Adrenal gland (tissue), 12 donors: ENCODE results near the gene SMO. TPM values are rescaled to one million over a fixed set of nuclear protein-coding genes. Genes with fewer than 3 reads are reported as not detected.
A peak's percentile ranks its signal among the peaks of the same experiment; 100 is the strongest.

Experiments used
- DNase-seq, 7 donors: peaks; one replicate each; pipeline ENCODE4 v3.0.0-alpha.2; 2019 to 2020
- H3K27ac ChIP-seq, 5 donors: fragments of 200-600 bp; sonication (generic) in 4 of 5; 1 replicate in 3 of 5; 2 replicates in 2 of 5; pipeline versions ENCODE4 v1.5.1 to v1.8.0; 2016 to 2020; ENCODE audit warnings: mild to moderate bottlenecking in 1 of 5
- H3K27me3 ChIP-seq: fragments of 200-600 bp; 2 replicates; pipeline ENCODE4 v1.8.0; 2021
- H3K36me3 ChIP-seq, 2 donors: fragments of 200-600 bp; replicated peaks in 1 of 2; 1 replicate in 1 of 2; 2 replicates in 1 of 2; pipeline versions ENCODE4 v1.5.1 to v1.8.0; 2018 to 2022
- H3K4me1 ChIP-seq, 2 donors: fragments of 200-600 bp; replicated peaks in 1 of 2; 1 replicate in 1 of 2; 2 replicates in 1 of 2; pipeline versions ENCODE4 v1.5.1 to v1.8.0; 2018 to 2021
- H3K4me3 ChIP-seq, 4 donors: fragments of 200-600 bp; sonication (generic) in 3 of 4; one replicate each; pipeline ENCODE4 v1.5.1; 2016 to 2018
- H3K9me3 ChIP-seq, 3 donors: fragments of 200-600 bp; sonication (generic) in 1 of 3; replicated peaks in 1 of 3; 1 replicate in 2 of 3; 2 replicates in 1 of 3; pipeline versions ENCODE4 v1.5.1 to v1.8.0; 2016 to 2021
- POLR2A ChIP-seq, 2 donors: fragments of 450-650 bp; IDR thresholded peaks; one replicate each; pipeline ENCODE4 v1.6.1; 2017; ENCODE audit warnings: antibody characterized with exemption in 2 of 2, mild to moderate bottlenecking in 2 of 2, moderate library complexity in 1 of 2
- WGBS, 4 donors: extraction: QIAGEN DNeasy Blood & Tissue Kit in 2 of 4; methylation state at CpG; one replicate each; pipeline versions ENCODE4 v1.1.5 to v1.1.7; 2013 to 2017; 5-methylcytosine and 5-hydroxymethylcytosine counted together
- intact Hi-C, 2 donors: fragments of 100-400 bp; cut with DNase I; formaldehyde crosslinking; loops; one replicate each; pipeline versions ENCODE4 v1.14.1 to v1.15.0; 2022 to 2023
- polyA plus RNA-seq, 3 donors: library from polyadenylated mRNA; stranded (reverse); fragments of 200-250 nt in 2 of 3; fragments of 350-450 nt in 1 of 3; fragmentation: Illumina TruSeq in 1 of 3; extraction: RNeasy Lipid Tissue Mini Kit (QIAGEN cat#74804) in 1 of 3; gene quantifications; one replicate each; pipeline ENCODE4 v1.2.3, GENCODE V29; 2013 to 2014
- total RNA-seq, 9 donors: library from RNA; depleted of rRNA in 4 of 9; stranded (reverse); fragments of >200 nt in 4 of 9; fragments of 120-200 nt in 1 of 9; fragmentation: NEBNext Ultra II Directional in 1 of 9; extraction: Animal tissue kit (Norgen Biotek cat#: 25700) in 1 of 9; gene quantifications; one replicate each; pipeline versions ENCODE4 v1.1.0 to v1.2.4, GENCODE V29; 2013 to 2023
- TF ChIP-seq, protein P1 (sequence below), 6 experiments: fragments of 450-650 bp in 4 of 6; fragments of 200-600 bp in 2 of 6; sonication (generic) in 1 of 6; IDR thresholded peaks; 1 replicate in 5 of 6; 2 replicates in 1 of 6; pipeline versions ENCODE4 v1.5.1 to v1.8.0; 2016 to 2021; ENCODE audit warnings: antibody characterized with exemption in 6 of 6, mild to moderate bottlenecking in 2 of 6, moderate library complexity in 1 of 6
- donor health status: healthy with polysubstance abuse.
- donor health status: Bipolar disorder and iron deficiency.
- donor health status: DM: yes; HTN: yes; CAD: no.
- donor health status: DM: no; HTN: no; CAD: no.
- donor health status: DM: no; HTN: no; CAD: no.
- donor health status: DM: yes; HTN: yes; CAD: no.

Gene SMO
- total and polyA plus RNA-seq, 12 donors: 2.5 to 23.9 (median 9.4) TPM

DNA sequence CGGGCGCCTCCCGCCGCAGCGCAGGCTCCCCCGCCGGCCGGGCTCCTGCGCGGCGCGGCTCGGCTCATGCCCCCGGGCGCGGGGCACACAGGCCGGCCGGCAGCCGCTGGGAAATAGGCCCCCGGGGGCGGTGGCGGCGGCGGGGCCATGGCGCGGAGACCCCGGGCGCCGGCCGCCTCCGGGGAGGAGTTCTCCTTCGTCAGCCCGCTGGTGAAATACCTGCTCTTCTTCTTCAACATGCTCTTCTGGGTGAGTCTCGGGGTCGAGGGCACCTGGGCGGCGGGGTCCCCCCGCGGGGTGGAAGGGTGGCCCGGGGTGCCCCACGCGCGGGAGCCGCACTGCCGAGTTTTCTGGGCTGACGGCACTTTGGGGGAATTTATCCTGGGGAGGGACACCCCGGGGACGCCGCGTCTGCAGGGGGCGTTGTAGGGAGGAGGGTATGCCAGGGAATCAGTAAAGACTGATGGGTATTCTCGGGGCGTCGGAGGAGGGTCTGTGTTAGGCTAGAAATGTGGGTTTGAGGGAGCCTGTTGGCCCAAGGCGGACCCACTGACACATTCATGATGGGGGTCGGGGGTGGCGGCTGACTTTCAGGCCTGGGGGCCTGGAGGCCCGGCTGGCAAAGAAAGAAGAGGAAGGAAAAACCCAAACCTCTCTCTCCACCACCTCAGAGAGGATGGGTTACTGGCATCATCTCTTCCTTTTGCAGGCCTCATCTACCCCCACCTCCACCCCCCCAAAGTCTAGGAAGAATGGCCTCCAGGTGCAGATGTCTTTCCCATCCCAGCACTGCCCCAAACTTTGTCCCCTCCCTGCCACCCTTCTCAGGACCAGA lies 43.4 kb upstream of the SMO start:
- no peak for DNase-seq
- Histone ChIP-seq H3K4me1 (peaks cover 0 to 4% of the 10 kb centered on the region in 2 donors), H3K27me3 (no peaks in the 10 kb centered on the region), H3K9me3 (no peaks in the 10 kb centered on the region), H3K4me3 (peak overlapping the region in 2 of 4 donors; percentile 40 to 74), H3K36me3 (no peaks in the 10 kb centered on the region), H3K27ac (peak overlapping the region in 2 of 5 donors; percentile 13 to 34)
- TF ChIP-seq, protein P1, sequence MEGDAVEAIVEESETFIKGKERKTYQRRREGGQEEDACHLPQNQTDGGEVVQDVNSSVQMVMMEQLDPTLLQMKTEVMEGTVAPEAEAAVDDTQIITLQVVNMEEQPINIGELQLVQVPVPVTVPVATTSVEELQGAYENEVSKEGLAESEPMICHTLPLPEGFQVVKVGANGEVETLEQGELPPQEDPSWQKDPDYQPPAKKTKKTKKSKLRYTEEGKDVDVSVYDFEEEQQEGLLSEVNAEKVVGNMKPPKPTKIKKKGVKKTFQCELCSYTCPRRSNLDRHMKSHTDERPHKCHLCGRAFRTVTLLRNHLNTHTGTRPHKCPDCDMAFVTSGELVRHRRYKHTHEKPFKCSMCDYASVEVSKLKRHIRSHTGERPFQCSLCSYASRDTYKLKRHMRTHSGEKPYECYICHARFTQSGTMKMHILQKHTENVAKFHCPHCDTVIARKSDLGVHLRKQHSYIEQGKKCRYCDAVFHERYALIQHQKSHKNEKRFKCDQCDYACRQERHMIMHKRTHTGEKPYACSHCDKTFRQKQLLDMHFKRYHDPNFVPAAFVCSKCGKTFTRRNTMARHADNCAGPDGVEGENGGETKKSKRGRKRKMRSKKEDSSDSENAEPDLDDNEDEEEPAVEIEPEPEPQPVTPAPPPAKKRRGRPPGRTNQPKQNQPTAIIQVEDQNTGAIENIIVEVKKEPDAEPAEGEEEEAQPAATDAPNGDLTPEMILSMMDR (IDR thresholded peaks at IDR 0.05): no peak
- TF ChIP-seq POLR2A (IDR thresholded peaks at IDR 0.05): no peak
- intact Hi-C loops: no loop called here
- 6 to 67% (median 10%) methylated on average over 7 to 58 of the region's 58 CpGs for WGBS, 4 donors

DNA sequence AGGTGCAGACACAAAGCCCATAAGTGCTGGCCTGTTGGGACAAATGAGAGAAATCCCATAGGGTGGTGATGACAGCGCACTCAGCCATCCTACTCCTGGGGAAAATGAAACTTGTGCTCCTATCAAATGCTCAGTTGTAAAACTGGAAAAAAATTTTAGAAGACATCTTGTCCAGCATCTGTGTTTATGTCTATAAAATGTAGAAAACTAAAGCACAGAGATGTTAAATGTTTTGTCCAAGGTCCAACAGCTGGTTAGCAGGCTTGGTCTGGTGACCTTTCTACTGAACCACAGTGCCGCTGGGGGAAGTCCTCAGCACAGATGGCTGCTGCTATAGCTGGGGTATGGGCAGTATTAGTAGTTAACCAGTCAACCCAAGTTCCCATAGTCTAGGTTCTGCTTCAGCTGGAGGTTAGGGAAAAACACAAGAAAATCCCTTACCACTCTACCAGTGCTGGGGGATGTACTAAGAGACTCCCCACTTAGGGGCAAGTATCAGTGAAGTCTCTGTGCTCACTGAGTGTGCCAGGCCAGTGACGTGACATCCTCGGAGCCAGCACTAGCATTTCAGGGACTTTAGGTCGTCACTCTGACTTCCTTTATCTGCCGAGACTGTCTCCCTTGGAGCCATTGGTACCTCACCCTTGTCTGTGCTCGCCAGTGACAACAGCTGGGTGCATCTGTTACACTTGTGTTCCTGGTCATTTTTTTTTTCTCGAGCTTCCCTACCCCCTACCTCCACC lies 42.0 kb upstream of the SMO start:
- no peak overlapping the region for H3K4me3 ChIP-seq
- H3K9me3 ChIP-seq: no peaks in the 10 kb centered on the region
- H3K27me3 ChIP-seq: no peaks in the 10 kb centered on the region
- no peak for TF ChIP-seq POLR2A (IDR thresholded peaks at IDR 0.05)
- TF ChIP-seq, protein P1 (IDR thresholded peaks at IDR 0.05): no peak
- no peak for DNase-seq
- H3K4me1 ChIP-seq: peaks cover 0 to 4% of the 10 kb centered on the region in 2 donors
- peak overlapping the region in 1 of 5 donors; percentile 40 for H3K27ac ChIP-seq
- H3K36me3 ChIP-seq: no peaks in the 10 kb centered on the region
- intact Hi-C loops: no loop called here
- WGBS, 4 donors: 58 to 72% (median 61%) methylated on average over 6 to 8 of the region's 8 CpGs

DNA sequence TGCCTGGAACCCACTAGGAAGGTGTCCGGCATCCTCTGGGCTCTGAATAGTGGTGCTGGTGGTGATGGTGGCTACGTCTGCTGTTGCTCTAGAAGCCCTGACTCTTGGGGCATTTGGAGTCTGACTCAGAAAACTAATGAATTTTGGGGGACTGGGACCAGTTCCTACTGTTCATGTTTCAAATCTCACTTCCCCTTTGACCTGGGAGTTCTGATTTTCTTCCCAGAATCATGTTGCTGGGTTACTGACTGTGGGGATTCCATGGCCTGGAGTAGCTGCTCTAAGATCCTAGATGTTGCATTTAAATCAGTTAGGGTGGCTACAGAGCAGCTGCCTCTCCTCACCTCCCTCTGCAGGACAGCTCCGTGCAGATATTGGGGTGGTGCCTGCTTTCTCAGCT lies 40.7 kb upstream of the SMO start:
- Histone ChIP-seq H3K4me3 (no peak overlapping the region), H3K9me3 (no peaks in the 10 kb centered on the region), H3K27me3 (no peaks in the 10 kb centered on the region), H3K27ac (no peak overlapping the region), H3K36me3 (no peaks in the 10 kb centered on the region), H3K4me1 (peaks cover 0 to 4% of the 10 kb centered on the region in 2 donors)
- TF ChIP-seq, protein P1 (IDR thresholded peaks at IDR 0.05): no peak
- no peak for TF ChIP-seq POLR2A (IDR thresholded peaks at IDR 0.05)
- intact Hi-C loops: no loop called here
- 50 to 79% (median 69%) methylated on average over 2 to 3 of the region's 3 CpGs for WGBS, 4 donors
- no peak for DNase-seq

GRCh38 chr7:129149511-129149910 lies 38.9 kb upstream of the SMO start:
- DNase-seq: no peak
- Histone ChIP-seq H3K9me3 (no peaks in the 10 kb centered on the region), H3K36me3 (no peaks in the 10 kb centered on the region), H3K27ac (peak overlapping the region in 1 of 5 donors; percentile 22), H3K4me1 (peaks cover 0 to 4% of the 10 kb centered on the region in 2 donors), H3K27me3 (no peaks in the 10 kb centered on the region), H3K4me3 (no peak overlapping the region)
- WGBS, 4 donors: 64 to 73% (median 67%) methylated on average over 7 to 8 of the region's 8 CpGs
- intact Hi-C loops: no loop called here
- TF ChIP-seq, protein P1 (IDR thresholded peaks at IDR 0.05): no peak
- no peak for TF ChIP-seq POLR2A (IDR thresholded peaks at IDR 0.05)
